Ascending aorta (tissue), 2 donors: ENCODE data around the gene GLS2. TPM values are rescaled to one million over a fixed set of nuclear protein-coding genes. Genes with fewer than 3 reads are reported as not detected.
"Not testable (repeated sequence)": the region's sequence is repeated elsewhere in the genome, so short reads cannot be mapped to it uniquely, and the experiment has no call there.

ENCODE experiments used
- DNase-seq, 2 donors: peaks; one replicate each; pipeline ENCODE4 v3.0.0-alpha.2; 2019; ENCODE audit warnings: low spot score in 2 of 2
- H3K27ac ChIP-seq, 2 donors: fragments of 200-600 bp; sonication (generic); one replicate each; pipeline ENCODE4 v1.5.1; 2016 to 2017; ENCODE audit warnings: mild to moderate bottlenecking in 1 of 2
- H3K27me3 ChIP-seq: fragments of 200-600 bp; sonication (generic); one replicate; pipeline ENCODE4 v1.5.1; 2017
- H3K36me3 ChIP-seq, 2 donors: fragments of 200-600 bp; sonication (generic); one replicate each; pipeline ENCODE4 v1.5.1; 2016
- H3K4me1 ChIP-seq, 2 donors: fragments of 200-600 bp; sonication (generic); one replicate each; pipeline ENCODE4 v1.5.1; 2016 to 2017; ENCODE audit warnings: mild to moderate bottlenecking in 1 of 2
- H3K4me3 ChIP-seq, 2 donors: fragments of 200-600 bp; sonication (generic); one replicate each; pipeline ENCODE4 v1.5.1; 2016 to 2017; ENCODE audit warnings: mild to moderate bottlenecking in 1 of 2
- H3K9me3 ChIP-seq, 2 donors: fragments of 200-600 bp; sonication (generic); one replicate each; pipeline ENCODE4 v1.5.1; 2016
- CTCF ChIP-seq, 3 experiments: fragments of 200-600 bp in 2 of 3; fragments of 450-650 bp in 1 of 3; sonication (generic) in 2 of 3; IDR thresholded peaks; one replicate each; pipeline ENCODE4 v1.5.1; 2016 to 2019; ENCODE audit warnings: antibody characterized with exemption in 3 of 3, mild to moderate bottlenecking in 1 of 3, moderate library complexity in 1 of 3
- intact Hi-C: fragments of 100-400 bp; cut with DNase I; formaldehyde crosslinking; loops from one replicate; pipeline ENCODE4 v1.15.1; 2023
- total RNA-seq: library from RNA; depleted of rRNA; stranded (reverse); fragments of >200 nt; gene quantifications from one replicate; pipeline ENCODE4 v1.1.0, GENCODE V29; 2016

Gene GLS2
- total RNA-seq, 1 donor from 2014 or later = not detected

GRCh38 chr12:56451147-56451546 lies 36.8 kb downstream of the GLS2 start:
- intact Hi-C loops = no loop called here
- Histone ChIP-seq H3K27ac (no peak overlapping the region), H3K9me3 (no peaks in the 10 kb centered on the region), H3K36me3 (no peaks in the 10 kb centered on the region), H3K4me3 (no peak overlapping the region), H3K27me3 (no peaks in the 10 kb centered on the region), H3K4me1 (no peaks in the 10 kb centered on the region)
- TF ChIP-seq CTCF (IDR thresholded peaks at IDR 0.05) = no peak
- no peak for DNase-seq

DNA sequence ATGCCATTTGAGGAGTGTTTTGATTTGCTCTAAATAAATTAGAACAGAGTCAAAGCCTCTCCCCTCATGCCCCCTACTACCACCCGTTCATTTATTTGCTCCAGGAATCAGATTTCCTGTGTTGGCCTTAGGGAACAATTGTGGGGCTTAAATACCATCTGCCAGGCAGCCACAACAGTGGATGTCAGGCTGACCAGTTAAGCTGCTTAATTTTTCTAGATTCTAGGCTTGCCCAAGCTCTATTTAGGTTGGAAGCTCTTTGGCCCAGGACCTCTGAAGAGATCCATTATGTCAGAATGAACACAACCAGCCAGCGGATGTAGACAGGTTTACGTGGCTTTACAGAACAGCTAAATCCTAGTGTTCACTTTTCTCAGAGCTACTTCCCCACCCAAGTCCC lies 37.7 kb downstream of the GLS2 start:
- no peak overlapping the region for H3K4me3 ChIP-seq
- H3K9me3 ChIP-seq = no peaks in the 10 kb centered on the region
- TF ChIP-seq CTCF (IDR thresholded peaks at IDR 0.05) = no peak
- H3K27me3 ChIP-seq = no peaks in the 10 kb centered on the region
- DNase-seq = no peak
- no peaks in the 10 kb centered on the region for H3K4me1 ChIP-seq
- intact Hi-C loops = no loop called here
- no peak overlapping the region for H3K27ac ChIP-seq
- no peaks in the 10 kb centered on the region for H3K36me3 ChIP-seq

- H3K27me3 ChIP-seq = no peaks in the 10 kb centered on the region
- no peak for TF ChIP-seq CTCF (IDR thresholded peaks at IDR 0.05)
- H3K4me3 ChIP-seq = peak overlapping the region; percentile 74 to 87
- peak overlapping the region; percentile 79 to 86 for H3K27ac ChIP-seq
- no peaks in the 10 kb centered on the region for H3K9me3 ChIP-seq
- intact Hi-C loops = loop anchor here (1.0 to 2.0 kb wide), 2 partner anchors 15 to 89 kb away; partner anchors contain the start of gene STAT2
- no peaks in the 10 kb centered on the region for H3K36me3 ChIP-seq
- no peaks in the 10 kb centered on the region for H3K4me1 ChIP-seq
- DNase-seq = no peak
Measured at GRCh38 chr12:56449622-56449984, 38.4 kb downstream of the GLS2 start.

DNA sequence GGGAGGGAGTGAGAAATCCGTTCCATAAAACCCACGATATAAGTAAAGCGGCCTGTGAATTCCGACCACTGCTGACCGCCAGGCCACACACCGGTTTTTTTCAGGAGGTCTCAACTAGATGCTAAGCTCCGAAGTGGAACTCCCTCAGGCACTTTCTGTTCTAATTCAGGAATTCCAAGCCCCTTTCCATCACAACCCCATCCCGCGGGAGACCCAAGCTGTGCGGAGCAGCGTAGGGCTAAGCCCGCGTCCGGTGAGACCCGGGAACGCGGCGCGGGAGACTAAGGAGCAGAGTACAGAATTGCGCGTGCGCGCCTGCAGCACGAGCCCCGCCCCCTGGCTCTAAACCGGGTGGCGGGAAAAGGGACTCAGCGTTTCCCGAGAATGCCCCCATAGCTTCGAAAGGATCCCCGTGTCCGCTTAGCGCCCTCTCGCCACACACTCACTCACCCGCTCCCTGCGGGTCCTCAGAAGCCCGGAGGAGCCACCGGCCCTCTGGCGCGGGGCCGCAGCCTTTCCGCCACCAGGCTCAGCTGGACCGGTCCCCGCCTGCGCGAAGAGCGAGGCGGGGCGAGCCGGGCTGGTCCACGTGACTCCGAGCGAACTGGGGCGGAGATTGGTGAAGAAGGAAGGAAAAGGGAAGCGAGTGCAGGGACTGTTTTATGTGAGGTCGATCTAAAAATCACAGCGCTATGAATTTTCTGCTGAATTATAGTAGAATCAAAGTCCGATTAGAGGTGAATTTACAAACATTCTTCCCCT lies 38.9 kb downstream of the GLS2 start, which contains the start of gene TIMELESS:
Gene TIMELESS (minus strand): TSS at position 567 of the 762 bp plus-strand sequence. CDS start 15,256 bp downstream, outside the sequence.
- H3K4me1 ChIP-seq = no peaks in the 10 kb centered on the region
- DNase-seq = peak; percentile 43 to 92
- intact Hi-C loops = loop anchor here (1.0 to 2.0 kb wide), 2 partner anchors 16 to 89 kb away; partner anchors contain the start of gene STAT2
- no peaks in the 10 kb centered on the region for H3K9me3 ChIP-seq
- H3K4me3 ChIP-seq = peak within 1 kb of the TSS; percentile 74 to 87
- TF ChIP-seq CTCF (IDR thresholded peaks at IDR 0.05) = peak in 1 of 3 experiments; percentile 6
- H3K27ac ChIP-seq = peak within 1 kb of the TSS; percentile 79 to 86
- no peaks in the 10 kb centered on the region for H3K36me3 ChIP-seq
- H3K27me3 ChIP-seq = no peaks in the 10 kb centered on the region

DNA sequence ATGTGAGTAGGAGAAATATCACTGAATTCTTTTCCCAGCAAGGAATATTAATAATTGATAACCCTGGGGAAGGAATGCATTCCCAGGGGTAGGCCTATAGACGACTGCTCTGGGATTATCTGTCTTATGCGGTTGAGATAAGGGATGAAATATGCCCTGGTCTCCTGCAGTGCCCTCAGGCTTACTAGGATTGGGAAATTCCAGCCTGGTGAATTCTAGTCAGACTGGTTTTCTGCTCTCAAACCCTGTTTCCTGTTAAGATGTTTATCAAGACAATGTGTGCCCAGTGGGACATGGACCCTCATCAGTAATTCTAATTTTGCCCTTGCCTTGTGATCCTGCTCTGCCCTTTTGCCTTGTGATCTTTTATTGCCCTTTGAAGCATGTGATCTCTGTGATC lies 44.8 kb downstream of the GLS2 start:
- DNase-seq, H3K4me3 ChIP-seq, H3K27me3 ChIP-seq, H3K4me1 ChIP-seq, intact Hi-C loops, H3K27ac ChIP-seq, H3K9me3 ChIP-seq, H3K36me3 ChIP-seq: not testable (repeated sequence)

DNA sequence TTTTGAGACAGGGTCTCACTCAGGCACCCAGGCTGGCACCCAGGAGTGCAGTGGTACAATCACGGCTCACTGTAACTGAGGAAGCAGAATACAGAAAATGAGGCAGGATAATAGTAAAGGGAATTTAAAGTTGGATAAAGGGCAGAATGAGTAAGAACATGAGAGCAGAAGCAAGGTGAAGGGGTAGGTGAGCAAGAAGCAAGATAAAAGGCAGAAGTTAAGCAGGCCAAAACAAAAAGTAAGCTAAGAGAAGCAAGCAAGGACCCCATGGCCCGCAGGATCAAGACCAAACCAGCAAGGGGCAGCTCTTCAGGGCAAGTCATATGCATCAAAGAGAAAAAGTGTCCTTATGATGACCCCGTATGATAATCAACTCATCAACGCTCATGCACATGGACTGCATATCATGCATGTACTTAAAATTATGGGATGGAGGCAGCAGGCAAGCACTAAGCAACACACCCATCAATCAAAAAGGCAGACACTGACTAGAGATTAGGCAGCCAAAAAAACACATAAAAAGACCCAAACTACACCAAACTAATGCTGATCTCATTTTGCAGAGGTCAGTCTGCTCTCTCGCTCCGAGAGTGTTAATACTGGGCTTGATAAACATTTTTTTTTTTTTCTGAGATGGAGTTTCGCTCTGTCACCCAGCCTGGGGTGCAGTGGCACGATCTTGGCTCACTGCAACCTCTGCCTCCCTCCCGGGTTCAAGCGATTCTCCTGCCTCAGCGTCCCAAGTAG lies 50.4 kb downstream of the GLS2 start:
- no peaks in the 10 kb centered on the region for H3K36me3 ChIP-seq
- H3K9me3 ChIP-seq = no peaks in the 10 kb centered on the region
- no peak overlapping the region for H3K27ac ChIP-seq
- no peak for DNase-seq
- H3K4me1 ChIP-seq = no peaks in the 10 kb centered on the region
- H3K27me3 ChIP-seq = no peaks in the 10 kb centered on the region
- intact Hi-C loops = no loop called here
- no peak for TF ChIP-seq CTCF (IDR thresholded peaks at IDR 0.05)
- no peak overlapping the region for H3K4me3 ChIP-seq
